ENCODE data around the gene NSA2. TPM values are rescaled to one million over a fixed set of nuclear protein-coding genes. Genes with fewer than 3 reads are reported as not detected.

The NSA2 gene
- total and polyA plus RNA-seq, 2 of the 13 experiments (the other 11 are each of a cell fraction or from before 2014, with no cell fraction given), result 33.0 to 101 TPM

- TF ChIP-seq ZNF468 (CRISPR knock-in tag; IDR thresholded peaks at IDR 0.05) (peak; percentile 62; the same call in 1 of the 2 replicates), DR1 (CRISPR knock-in tag; IDR thresholded peaks at IDR 0.05) (peak; percentile 73; the same call in 1 of the 2 replicates), GFI1 (CRISPR knock-in tag; IDR thresholded peaks at IDR 0.05; ENCODE audit: borderline replicate concordance) (peak; percentile 77), NFATC3 (CRISPR knock-in tag; IDR thresholded peaks at IDR 0.05) (0 out of 2 replicates have a peak, but pooled peaks have one; percentile 84), ZNF432 (CRISPR knock-in tag; IDR thresholded peaks at IDR 0.05; ENCODE audit: borderline replicate concordance) (no peak), FOXK2 (IDR thresholded peaks at IDR 0.05) (no peak), KAT7 (CRISPR knock-in tag; IDR thresholded peaks at IDR 0.05; ENCODE audit: borderline replicate concordance) (peak; percentile 97), RFX1 (IDR thresholded peaks at IDR 0.05) (no peak), ZNF883 (CRISPR knock-in tag; IDR thresholded peaks at IDR 0.05; ENCODE audit: not compliant biosample characterization) (peak; percentile 89), SP2 (CRISPR knock-in tag; IDR thresholded peaks at IDR 0.05) (peak; percentile 62), HNF4A (CRISPR knock-in tag; IDR thresholded peaks at IDR 0.05) (no peak; the same call in 1 of the 2 replicates), DNMT1 (CRISPR knock-in tag; IDR thresholded peaks at IDR 0.05) (0 out of 2 replicates have a peak, but pooled peaks have one; percentile 35), ZGPAT (CRISPR knock-in tag; IDR thresholded peaks at IDR 0.05) (peak; percentile 90), PPARG (CRISPR knock-in tag; conservative IDR thresholded peaks at IDR 0.05) (0 out of 2 replicates have a peak, but pooled peaks have one; percentile 26), CENPT (CRISPR knock-in tag; IDR thresholded peaks at IDR 0.05; ENCODE audit: low read depth) (no peak), ZZZ3 (CRISPR knock-in tag; IDR thresholded peaks at IDR 0.05; ENCODE audit: borderline replicate concordance) (peak; percentile 84; the same call in 1 of the 2 replicates), ZNF329 (CRISPR knock-in tag; IDR thresholded peaks at IDR 0.05; ENCODE audit: low read depth) (no peak), ZBTB3 (CRISPR knock-in tag; IDR thresholded peaks at IDR 0.05; ENCODE audit: borderline replicate concordance, low read depth) (no peak), CHD4 (IDR thresholded peaks at IDR 0.05; ENCODE audit: borderline replicate concordance, low read length) (no peak), IRF1 (CRISPR knock-in tag; IDR thresholded peaks at IDR 0.05; ENCODE audit: low read depth) (no peak)
- TF ChIP-seq, protein P1, sequence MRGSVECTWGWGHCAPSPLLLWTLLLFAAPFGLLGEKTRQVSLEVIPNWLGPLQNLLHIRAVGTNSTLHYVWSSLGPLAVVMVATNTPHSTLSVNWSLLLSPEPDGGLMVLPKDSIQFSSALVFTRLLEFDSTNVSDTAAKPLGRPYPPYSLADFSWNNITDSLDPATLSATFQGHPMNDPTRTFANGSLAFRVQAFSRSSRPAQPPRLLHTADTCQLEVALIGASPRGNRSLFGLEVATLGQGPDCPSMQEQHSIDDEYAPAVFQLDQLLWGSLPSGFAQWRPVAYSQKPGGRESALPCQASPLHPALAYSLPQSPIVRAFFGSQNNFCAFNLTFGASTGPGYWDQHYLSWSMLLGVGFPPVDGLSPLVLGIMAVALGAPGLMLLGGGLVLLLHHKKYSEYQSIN (CRISPR knock-in tag; IDR thresholded peaks at IDR 0.05; ENCODE audit: borderline replicate concordance), result no peak
- TF ChIP-seq, protein P2, sequence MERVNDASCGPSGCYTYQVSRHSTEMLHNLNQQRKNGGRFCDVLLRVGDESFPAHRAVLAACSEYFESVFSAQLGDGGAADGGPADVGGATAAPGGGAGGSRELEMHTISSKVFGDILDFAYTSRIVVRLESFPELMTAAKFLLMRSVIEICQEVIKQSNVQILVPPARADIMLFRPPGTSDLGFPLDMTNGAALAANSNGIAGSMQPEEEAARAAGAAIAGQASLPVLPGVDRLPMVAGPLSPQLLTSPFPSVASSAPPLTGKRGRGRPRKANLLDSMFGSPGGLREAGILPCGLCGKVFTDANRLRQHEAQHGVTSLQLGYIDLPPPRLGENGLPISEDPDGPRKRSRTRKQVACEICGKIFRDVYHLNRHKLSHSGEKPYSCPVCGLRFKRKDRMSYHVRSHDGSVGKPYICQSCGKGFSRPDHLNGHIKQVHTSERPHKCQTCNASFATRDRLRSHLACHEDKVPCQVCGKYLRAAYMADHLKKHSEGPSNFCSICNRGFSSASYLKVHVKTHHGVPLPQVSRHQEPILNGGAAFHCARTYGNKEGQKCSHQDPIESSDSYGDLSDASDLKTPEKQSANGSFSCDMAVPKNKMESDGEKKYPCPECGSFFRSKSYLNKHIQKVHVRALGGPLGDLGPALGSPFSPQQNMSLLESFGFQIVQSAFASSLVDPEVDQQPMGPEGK (CRISPR knock-in tag; IDR thresholded peaks at IDR 0.05), result peak; percentile 49; the same call in 1 of the 2 replicates
- TF ChIP-seq, protein P3, sequence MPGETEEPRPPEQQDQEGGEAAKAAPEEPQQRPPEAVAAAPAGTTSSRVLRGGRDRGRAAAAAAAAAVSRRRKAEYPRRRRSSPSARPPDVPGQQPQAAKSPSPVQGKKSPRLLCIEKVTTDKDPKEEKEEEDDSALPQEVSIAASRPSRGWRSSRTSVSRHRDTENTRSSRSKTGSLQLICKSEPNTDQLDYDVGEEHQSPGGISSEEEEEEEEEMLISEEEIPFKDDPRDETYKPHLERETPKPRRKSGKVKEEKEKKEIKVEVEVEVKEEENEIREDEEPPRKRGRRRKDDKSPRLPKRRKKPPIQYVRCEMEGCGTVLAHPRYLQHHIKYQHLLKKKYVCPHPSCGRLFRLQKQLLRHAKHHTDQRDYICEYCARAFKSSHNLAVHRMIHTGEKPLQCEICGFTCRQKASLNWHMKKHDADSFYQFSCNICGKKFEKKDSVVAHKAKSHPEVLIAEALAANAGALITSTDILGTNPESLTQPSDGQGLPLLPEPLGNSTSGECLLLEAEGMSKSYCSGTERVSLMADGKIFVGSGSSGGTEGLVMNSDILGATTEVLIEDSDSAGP (CRISPR knock-in tag; IDR thresholded peaks at IDR 0.05; ENCODE audit: borderline replicate concordance), result peak; percentile 91
Observed at GRCh38 chr5:74766849-74767578, at the start of gene NSA2, which contains the start of gene GFM2 (continued).
